D721Med (cell line): ENCODE data around the gene RND3.

Source experiments
- DNase-seq: peaks from one replicate; pipeline ENCODE4 v3.0.0; 2011; ENCODE audit warnings: low spot score; ENCODE audit not compliant: insufficient read length
- FAIRE-seq: peaks from 2 replicates; lab custom pipeline; 2011; peaks lifted over from hg19 to GRCh38; lab: Jason Lieb, UNC
- CTCF ChIP-seq: IDR thresholded peaks from 2 replicates; pipeline ENCODE4 v1.5.1; 2012; ENCODE audit warnings: mild to moderate bottlenecking, control low read depth; ENCODE audit not compliant: insufficient read depth; ENCODE audit errors: missing control alignments

The RND3 gene

GRCh38 chr2:150487537-150488429 lies at the start of gene RND3:
TSS of gene RND3 (minus strand) at chr2:150487667. CDS start at chr2:150487417, 250 bp downstream.
- FAIRE-seq (peak; percentile 46), DNase-seq (peak; percentile 54)
- TF ChIP-seq CTCF, result peak; percentile 95

- FAIRE-seq, result no peak
- no peak for TF ChIP-seq CTCF
These were observed 47.7 kb upstream of the RND3 start for GRCh38 chr2:150535176-150535575.

GRCh38 chr2:150532879-150533278 lies 45.4 kb upstream of the RND3 start:
- TF ChIP-seq CTCF, result no peak
- FAIRE-seq (no peak), DNase-seq (no peak)

More at GRCh38 chr2:150535176-150535575, 47.7 kb upstream of the RND3 start:
- DNase-seq, result no peak

- DNase-seq (no peak), FAIRE-seq (no peak)
- TF ChIP-seq CTCF, result no peak
These were observed 44.6 kb upstream of the RND3 start for GRCh38 chr2:150532020-150532419.

GRCh38 chr2:150531591-150531990 lies 44.1 kb upstream of the RND3 start:
- no peak for TF ChIP-seq CTCF
- no peak for FAIRE-seq
- DNase-seq, result no peak

GRCh38 chr2:150530168-150530567 lies 42.7 kb upstream of the RND3 start:
- no peak for TF ChIP-seq CTCF
- no peak for FAIRE-seq
- no peak for DNase-seq
